ENCODE data around the gene USP19.

The USP19 gene

DNA sequence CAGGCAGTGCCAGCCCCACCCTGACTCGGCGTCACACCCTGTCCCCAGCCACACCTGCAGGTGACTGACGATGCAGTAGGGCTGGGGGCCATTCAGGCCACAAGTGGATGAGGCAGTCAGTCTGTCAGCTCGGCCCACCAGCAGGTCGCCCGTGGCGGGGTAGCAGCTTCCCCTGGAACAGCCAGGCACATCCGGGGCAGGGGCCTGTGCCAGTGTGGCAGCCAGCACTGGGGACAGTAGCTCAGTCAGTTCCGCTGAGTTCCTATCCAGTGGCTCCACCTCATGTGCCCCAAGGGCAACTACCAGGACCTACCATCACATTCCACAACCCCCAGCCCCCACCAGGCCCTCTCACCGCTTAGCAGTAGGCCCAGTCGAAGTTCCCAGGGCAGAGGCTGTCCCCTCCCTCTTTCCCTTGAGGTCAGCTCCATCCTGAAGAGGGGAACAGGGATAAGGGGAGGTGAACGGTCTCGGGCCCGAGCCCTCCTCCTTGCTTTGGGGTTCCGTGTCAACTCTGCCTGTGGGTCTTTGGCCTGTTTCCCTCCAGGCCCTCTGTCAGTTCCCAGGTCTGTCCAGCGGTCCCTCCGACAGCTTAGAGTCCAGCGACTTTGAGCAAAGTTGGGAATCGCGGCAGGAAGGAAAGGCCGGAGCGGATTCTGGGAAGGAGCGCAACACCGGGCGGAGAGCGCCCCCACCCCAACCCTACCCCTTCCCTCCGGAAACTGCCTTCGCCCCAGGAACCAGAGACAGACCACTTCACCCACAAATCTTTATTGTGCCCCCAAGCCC, 12.0 kb upstream of the USP19 start, which contains the start of gene LAMB2:
LAMB2 (minus strand) TSS at position 614 of the 789 bp plus-strand sequence; CDS start at position 431, 183 bp downstream.
- no peak for DNase-seq

DNA sequence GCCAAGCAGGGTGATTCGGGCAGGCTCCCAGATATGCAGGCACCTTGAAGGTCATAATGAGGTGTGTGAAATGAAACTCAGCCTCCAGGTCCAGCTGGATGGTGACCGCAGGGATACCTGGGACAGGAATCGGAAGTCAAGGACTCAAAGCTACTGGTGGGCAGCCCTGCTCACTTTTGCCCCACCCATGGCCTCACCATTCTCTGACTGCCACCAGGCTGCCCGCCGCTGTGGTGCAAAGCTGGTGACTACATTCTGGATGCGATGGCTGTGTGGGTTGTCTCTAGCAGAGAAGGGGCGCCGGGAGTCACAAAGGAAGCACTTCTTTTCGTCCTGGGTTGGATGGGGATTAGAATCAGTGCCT, 11.4 kb upstream of the USP19 start:
- no peak for DNase-seq

DNA sequence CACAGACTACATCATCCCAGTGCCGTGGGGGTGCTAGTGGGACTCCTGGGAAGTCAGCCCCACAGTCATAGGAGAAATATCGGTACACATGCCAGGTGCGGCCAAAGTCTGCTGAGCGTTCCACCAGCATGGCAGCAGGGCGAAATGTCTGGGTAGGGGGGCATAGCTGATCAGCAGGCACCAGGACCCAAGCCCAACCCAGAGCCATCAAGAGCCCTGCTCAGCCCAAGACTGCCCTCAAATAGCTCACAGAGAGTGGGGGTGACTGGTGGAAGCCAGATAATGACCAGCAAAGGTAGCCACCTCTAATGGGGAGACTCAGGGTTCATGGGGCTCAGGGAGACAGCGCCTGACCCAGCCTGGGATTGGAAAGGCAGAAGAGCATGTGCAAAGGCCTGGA, 11.0 kb upstream of the USP19 start:
- DNase-seq: no peak

DNA sequence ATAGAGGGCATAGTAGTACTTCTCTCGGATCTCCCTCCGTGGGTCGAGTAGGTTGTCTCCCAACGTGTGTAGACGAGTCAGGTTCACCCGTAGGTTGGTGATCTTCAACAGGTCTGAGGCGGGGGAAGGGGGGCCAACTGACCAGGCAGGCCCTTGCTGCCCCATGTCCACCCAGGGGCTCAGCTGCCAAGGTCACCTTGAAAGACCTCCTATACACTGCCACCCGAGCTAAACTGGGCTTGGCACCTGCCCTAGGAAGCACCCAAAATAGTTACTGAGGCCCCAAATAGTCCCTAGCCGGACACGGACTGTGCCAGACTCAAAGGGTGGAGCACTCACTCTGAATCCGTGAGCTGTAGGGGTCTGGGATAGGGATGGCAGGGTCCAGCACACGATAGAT, 10.4 kb upstream of the USP19 start:
- no peak for DNase-seq

DNA sequence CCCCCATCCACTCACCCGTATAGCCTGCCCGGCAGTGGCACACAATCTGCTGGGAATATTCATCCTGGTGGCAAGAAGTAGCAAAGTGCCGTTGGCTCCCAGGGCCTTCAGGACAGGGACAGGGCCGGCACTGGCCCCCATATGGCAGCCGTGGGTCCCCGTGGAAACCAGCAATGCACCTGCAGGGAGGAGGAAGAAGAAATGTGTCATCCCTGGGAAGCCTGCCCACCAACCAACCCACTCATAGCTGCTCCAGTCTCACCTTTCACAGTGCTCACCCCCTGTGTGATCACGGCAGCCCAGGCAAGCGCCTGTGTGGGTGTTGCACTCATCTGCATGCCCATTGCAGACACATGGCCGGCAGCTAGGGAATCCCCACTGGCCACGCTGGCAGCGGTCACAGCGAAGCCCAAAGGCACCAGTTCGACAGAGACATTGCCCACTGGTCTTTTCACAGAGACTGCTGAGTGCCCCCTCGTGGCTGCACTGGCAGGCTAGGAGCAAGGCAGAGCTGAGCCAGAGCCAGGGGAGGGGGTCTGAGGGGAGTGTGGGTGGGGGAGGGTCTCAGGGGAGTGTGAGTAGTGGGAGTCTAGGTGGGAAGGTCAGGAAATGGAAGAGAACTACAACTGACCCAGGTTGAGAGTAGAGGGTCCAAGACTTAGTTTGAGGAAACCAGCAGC, 4.5 kb upstream of the USP19 start:
- DNase-seq: no peak

DNA sequence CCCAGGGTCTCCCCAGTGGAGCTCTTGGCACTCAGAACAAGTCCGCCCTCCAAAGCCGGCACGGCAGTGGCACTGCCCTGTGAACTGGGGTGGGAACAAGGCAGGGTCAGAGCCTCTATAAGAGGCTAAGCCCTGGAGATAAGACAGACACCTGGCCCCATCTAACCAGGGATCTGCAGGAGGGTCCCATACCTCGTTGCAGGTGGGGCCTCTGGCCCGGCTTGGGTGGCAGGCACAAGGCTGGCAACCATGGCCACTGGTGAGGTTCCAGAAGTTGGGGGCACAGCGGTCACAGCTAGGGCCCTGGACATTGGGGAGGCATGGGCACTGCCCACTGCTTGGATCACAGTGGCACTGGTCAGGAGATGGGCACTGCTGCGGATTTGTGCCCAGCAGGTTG, 3.6 kb upstream of the USP19 start:
- DNase-seq: no peak

DNA sequence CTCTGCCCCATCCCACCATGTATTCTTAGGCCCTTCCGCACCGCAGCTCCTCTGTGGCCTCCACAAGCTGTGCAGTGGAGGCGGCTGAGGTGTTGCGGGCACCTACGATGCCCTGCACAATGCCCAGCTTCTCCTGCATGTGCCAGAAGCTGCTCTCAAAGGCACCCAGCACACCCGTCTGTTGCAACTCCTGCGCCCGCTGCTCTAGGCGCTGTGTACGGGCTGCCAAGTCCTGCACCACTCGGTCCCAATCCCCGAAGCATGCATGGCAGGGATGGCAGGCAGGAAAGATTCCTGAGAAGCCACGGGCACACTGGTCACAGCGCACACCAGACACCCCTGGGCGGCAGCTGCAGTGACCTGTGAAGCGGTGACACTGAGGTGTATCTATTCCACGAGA, 3.1 kb upstream of the USP19 start:
- DNase-seq: no peak

DNA sequence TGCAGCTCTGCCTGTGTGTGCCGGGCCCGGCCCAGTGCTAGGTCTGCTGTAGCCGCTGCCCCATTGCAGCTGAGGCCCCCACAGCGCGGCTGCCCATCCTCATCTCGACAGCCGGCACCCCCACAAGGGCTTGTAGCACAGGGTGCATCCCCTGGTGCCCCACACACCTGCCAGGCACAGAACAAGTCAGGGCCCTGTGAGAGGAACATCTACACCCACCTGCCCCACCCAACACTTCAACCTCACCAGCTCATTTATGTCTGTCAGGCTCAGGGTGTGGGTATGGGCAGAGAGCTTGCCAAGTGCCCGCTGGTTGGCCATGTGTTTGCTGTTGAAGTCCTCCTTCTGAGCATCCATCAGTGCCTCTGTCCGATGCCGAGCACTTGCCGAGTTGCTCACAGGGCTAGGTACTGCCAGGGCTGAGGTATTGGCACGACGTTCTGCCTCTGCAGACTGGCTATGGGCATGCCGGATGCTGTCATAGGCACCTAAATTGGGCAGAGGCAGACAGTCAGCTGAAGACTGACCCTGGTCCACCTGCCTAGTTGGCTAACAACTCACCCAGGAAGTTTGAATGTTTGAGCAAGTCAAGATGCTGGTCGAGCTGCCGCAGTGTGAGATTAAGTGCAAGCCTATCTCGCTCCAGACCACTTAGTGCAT, 2.4 kb upstream of the USP19 start:
- DNase-seq: no peak

DNA sequence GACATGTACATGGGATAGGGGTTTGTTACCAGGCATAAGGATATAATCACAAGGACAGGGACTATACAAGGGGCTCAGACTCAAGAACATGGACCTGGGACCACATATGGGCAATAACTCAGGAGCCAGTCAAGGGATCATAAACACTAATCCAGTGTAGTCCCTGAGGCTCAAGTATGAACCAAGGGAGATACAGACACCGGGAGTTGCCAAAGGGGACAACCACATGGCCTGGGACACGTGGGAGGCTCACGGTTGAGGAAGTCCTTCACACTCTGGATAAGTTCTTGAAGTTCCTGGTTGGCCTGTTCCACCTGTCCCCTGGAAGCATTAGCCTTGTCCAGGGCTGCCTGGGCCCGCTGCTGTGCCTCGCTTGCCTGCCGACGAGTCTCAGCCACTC, 1.8 kb upstream of the USP19 start:
- DNase-seq: no peak

DNA sequence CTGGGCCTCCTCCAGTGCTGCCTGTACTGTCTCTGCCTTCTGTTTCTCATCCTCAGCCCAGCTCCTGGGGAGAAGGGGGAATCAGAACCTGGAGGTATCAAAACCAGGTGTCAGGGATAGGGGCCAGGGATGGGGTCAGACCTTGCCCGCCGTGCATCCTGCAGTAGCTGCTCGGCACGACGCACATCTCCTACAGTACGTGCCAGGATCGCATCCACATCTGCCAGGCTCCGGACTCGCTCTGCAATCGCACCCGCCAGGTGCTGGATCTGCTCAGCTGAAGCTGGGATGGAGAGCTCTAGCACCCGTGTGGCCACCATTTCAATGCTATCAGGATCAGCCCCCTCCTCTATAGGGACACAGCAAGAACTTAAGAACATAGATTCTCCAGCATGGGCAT, 1.4 kb upstream of the USP19 start:
- DNase-seq: no peak

DNA sequence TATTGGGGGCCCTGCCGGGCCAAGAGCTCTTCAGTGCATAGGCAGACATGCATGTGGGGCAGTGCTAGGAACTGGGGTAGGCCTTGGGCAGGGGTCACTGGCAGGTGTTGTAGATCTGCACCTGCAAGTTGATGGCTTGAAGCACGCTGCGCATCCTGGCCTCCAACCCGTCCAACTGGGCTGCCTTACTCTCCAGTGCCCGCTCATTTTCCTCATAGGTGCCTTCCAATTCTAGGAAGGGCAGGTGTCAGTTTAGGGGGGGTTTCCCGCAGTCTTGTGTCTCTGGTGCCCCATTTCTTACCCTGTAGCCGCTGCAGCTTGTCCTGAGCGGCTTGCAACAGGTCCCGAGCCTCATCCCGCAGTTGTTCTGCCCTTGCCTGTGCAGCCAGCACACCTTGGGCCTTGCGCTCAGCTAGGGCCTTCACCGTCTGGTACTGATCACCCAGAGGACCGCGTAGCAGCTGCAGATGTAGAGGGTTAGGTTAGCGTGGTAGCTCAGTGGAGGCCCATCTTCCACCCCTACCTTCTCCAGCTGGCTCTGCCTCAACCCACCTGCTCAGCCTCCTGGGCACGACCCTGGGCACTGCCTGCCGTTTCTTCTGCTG, 611 bp upstream of the USP19 start:
- DNase-seq: no peak

DNA sequence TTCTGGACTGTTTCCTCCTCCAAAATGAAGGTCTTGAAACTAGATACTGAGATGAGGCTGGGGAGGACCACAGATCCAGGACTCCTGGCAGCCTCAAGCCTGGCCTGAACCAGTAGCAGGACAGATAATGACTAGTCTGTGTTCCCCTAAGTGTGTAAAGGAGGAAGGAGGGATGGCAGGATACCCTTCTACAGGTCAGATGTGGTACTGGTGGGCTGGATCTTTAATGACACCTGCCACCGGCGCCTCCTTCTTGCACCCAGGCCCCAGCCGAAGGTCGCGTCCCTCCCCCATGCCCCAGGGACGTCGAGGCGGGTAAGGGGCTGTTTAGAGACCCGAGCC, 556 bp downstream of the USP19 start:
- peak; percentile 9 for DNase-seq

DNA sequence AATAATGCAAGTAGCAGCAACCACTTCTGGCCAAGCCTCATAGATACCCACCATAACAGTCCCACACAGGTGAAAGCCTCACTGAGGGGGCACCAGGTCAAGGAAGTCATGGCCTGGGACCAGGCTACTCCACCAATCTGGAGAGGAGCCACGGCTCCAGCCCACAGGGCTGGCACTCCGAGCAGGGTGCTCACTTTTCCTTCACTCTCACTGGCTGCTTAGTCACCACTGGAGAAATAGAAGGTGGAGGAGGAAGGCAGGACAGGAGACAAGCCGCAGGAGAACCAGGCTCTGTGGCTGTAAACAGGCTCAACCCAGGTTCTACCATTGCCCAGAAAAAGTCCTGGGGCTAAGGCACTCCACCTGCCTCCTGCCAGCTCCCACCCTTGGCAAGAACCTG, 1.2 kb downstream of the USP19 start:
- no peak for DNase-seq

DNA sequence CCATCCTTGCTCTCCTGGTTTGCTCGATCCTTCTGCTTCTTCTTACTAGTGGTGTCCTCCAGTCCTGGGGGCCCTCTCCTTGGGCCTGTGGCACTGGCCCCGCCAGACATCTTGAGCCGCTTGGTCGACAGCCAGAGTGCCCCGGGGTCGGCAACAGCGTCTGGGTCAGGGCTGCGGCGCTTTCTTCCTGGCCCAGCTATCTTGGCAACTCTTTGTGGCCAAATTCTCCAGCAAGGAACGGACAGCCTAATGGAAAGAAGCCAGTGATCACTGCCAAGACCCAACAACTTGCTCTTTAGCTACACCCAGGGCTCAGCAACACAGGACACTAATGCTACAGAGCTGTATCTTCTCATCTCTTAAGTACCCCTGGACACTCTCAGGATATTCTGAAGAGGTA, 1.6 kb downstream of the USP19 start:
- DNase-seq: no peak

DNA sequence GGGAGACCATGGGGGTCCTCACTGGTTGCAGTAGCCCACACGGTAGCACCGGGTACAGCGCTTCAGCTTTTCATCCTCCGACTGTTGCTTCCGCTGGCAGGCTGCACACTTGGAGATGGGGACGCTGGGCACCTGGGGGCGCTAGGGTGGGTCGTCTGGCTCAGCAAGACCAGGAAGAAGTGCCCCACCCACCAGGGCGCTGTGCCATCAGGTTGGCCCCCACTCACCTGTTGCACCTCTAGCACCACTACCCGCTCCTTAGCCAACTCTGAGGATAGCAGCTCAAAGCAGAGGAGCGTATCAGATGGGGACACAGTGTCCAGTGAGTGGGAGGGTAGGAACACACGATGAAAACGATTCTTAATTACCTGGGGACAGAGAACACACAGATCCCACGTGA, 8.4 kb downstream of the USP19 start:
- no peak for DNase-seq

DNA sequence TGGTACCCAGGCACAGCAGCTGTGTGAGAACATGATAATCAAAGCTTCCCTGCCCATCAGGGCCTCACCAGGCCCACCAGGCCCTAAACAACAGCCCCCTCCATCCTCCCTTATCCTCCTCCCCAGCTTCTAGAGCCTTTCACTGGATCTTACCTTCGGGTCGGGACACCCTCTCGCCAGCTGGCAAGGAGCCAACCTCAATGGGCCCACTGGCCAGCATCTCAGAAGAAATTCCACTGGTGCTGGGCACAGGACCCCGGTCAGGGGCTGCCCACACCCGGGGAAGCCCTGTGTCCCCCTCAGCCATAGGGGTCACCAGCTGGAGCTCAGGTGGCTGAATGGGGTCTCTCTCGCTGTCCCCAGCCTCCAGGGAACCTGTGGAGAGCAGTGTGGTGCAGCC, 9.3 kb downstream of the USP19 start:
- no peak for DNase-seq

DNA sequence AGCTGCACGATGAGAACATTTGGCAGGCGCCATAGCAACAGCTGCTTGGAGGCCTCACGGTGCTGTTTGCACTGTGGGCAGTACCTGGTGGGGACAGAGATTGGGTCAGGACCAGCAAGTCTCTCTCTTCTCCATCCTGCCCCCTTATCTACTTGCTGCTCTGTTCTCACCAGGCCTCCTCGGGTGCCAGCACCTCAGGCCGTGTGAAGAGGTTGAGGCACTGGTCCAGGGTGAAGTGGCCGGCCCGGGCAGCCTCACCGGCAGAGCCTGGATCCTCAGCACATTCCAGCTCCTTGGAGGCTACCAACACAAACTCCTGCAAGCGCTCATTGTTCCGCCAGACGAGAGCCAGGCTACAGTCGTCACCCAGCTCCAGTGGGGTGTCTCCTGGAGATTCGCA, 9.8 kb downstream of the USP19 start:
- DNase-seq: no peak

DNA sequence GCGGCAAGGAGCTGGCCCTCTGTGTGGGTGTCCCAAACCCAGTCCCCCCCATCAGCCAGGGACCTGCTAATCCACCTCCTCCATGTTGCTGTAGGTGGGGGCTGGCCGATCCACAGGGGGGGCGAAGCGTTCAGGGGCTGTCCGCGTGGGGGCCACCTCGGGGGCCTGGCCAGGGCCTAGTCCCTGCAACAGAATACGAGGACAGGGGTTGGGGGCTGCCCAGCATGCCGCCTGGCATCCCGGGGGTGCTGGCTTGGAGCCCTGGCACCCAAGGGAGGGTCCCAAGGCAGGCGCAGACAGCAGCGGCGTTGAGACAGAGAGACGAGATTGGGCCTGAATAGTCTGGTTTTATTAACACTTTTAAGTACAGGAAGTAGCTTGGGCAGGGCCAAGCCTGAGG, 12.3 kb downstream of the USP19 start:
- no peak for DNase-seq

DNA sequence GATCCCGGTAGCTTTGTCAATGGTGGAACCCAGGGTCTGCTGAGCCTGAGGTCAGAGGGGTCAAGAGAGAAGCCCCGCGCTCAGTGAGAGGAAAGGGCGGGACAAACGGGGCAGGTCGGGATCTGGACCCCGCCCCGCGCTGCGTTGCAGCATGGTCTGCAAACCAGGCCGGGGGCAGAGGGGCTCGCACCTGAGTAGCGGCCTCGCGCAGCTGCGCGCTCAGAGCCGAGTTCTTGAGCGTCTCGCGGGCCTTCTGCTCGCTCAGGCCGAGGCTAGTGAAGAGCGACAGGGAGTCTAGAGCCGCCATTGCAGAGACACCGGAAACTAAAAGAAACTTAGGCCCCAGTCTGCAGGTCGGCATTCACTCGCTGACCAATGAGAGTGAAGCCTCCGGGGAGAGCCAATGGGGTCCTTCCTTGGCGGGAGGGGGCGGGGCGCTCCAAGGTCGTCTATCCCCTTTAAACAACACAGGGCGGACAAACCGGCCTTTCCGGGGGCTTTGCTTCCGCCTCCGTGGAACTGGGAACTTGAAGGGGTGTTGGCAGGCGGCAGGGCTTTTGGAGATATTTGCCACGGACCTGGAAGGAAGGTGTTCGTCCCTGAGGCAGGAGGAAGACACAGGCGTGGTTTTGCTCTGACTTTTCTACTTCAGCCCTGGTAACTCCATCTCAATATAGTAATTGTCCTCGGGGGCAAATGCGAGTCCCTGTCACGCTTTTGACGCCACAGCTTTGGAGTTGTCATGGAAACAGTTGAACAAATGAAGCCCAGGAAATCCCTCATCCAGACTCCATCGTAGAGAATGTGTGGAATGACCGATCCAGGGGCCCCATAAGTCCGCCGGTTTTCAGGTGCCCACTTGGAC, 16.0 kb downstream of the USP19 start, which contains the start of gene QARS1:
QARS1 (minus strand) TSS at position 331 of the 865 bp plus-strand sequence; CDS start at position 307, 24 bp downstream.
- DNase-seq: peak; percentile 94

DNA sequence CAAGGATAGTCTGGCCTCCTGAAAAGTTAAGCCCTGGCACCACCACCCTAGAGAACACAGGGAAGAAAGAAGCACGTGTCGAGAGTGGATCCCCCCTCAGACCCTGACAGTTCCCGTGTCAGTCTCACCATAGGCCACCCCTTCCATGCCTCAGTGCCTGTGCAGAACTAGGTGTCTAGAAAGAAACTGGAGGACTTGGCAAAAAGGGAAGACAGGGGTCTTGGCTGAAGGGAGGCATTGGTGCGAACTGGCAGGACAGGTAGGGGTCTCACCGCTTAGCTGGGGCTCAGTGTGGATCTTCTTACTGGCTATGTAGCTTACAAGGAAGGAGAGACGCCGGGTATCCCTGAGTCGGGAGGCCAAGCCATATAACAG, 16.6 kb downstream of the USP19 start:
- DNase-seq: no peak

DNA sequence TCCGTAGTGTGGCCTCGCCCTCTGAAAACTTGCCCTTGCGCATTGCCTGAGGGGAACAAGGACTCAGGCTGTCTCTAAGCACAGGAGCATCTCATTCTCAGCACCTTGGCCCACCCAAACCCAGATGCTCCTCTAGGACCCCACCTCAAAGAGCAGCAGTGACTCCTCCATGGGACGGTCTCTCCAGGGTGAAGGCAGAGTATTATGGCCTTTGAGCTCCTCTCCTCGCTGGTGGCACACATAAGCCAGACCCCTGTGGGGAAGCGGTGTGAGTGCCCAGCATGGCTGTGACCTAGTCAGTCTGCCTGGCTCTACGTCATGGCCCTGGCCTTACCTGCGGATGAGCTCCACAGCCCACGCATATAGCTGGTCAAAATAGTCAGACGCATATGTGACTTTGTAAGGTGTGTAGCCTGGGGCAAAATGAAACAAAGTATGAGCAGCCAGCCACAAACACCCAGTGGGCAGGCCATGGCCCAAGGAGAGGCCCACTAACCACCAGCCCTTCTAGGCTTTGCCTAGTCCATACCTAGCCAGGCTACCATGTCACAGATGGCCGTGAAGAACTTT, 20.5 kb downstream of the USP19 start:
- DNase-seq: no peak

DNA sequence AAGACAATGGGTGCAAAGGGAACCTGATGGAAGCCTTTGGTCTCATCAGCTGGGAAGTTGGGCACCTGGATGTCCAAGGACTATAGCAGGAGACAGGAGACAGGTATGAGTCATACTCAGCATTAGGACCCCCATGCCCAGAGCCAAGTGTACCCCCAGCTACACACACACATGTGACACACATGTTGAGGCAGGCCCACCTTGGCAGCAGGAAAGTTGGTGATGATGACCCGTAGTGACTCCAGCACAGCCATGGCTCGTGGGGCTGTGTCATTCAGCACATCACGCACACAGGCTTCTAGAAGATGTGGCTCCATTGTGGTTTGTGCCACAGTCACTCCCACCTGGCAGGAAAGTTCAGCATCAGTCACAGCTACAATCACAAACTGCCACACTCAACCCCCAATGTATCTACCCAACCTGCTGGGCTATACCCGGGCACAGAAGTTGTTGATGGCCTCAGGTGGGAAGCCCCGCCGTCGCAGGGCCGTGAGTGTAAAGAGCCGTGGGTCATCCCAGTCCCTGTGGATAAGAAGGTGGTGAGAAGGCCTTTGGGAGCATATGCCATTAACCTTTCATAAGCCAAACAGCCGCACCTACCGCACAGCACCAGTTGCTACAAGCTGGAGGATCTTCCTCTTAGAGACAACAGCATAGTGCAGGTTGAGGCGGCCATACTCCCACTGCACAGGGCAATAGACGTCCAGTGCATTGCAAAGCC, 21.6 kb downstream of the USP19 start:
- no peak for DNase-seq
